Keratinocyte (primary cell): Measurements from ENCODE around the gene KIF3A.

ENCODE experiments used
- EZH2 ChIP-seq: IDR thresholded peaks from one replicate; pipeline ENCODE4 v1.6.1; 2012; ENCODE audit warnings: inconsistent platforms, mild to moderate bottlenecking, low read length, moderate library complexity
- TF ChIP-seq, protein P1 (sequence below), 3 experiments: IDR thresholded peaks in 1 of 3; conservative IDR thresholded peaks in 1 of 3; optimal IDR thresholded peaks in 1 of 3; 2 replicates in 2 of 3; 3 replicates in 1 of 3; pipeline versions ENCODE3 to v1.5.1; 2011; ENCODE audit warnings: low read length in 3 of 3, mild to moderate bottlenecking in 3 of 3, moderate library complexity in 2 of 3, control low read depth in 1 of 3, inconsistent platforms in 1 of 3; ENCODE audit not compliant: insufficient read depth in 2 of 3; ENCODE audit errors: extremely low read depth in 1 of 3

DNA sequence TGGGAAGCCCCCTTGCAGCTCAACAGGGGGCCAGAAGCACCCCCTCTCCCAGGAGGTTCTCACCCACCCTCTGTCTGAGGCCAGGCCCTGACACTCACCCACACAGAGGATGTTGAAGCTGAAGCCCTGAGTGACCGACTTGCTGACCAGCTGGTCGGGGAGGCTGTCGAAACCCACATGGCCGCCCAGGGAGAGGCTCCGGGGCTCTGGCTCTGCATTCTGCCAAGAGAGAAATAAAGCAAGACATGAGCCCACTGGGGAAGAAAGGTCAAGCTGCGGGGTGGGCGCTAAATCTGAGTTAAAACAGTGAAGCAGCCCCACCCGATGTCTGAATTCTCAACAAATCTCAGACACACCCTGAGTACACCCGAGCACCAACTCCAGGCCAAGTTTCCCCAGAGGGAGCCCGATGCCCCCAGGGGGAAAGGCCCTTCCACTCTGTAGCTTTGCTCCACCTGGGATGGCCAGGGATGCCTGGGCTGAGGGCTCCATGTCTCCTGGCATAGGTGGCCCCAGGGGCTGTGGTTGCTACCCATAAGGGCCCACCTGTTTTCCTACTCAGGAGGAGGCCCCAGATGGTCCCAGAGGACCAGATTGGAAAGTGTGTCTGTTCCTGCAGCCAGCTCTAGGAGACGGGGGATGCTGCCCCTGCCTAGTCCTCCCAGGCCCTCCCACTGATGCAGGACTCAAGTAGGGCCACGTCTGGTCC lies 28.1 kb upstream of the KIF3A start:
- TF ChIP-seq, protein P1, sequence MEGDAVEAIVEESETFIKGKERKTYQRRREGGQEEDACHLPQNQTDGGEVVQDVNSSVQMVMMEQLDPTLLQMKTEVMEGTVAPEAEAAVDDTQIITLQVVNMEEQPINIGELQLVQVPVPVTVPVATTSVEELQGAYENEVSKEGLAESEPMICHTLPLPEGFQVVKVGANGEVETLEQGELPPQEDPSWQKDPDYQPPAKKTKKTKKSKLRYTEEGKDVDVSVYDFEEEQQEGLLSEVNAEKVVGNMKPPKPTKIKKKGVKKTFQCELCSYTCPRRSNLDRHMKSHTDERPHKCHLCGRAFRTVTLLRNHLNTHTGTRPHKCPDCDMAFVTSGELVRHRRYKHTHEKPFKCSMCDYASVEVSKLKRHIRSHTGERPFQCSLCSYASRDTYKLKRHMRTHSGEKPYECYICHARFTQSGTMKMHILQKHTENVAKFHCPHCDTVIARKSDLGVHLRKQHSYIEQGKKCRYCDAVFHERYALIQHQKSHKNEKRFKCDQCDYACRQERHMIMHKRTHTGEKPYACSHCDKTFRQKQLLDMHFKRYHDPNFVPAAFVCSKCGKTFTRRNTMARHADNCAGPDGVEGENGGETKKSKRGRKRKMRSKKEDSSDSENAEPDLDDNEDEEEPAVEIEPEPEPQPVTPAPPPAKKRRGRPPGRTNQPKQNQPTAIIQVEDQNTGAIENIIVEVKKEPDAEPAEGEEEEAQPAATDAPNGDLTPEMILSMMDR (optimal IDR thresholded peaks at IDR 0.05 in 1 of 3, IDR thresholded peaks at IDR 0.05 in 1 of 3, conservative IDR thresholded peaks at IDR 0.05 in 1 of 3; ENCODE audit: extremely low read depth in 1 of 3, insufficient read depth in 2 of 3, low read length in 3 of 3): no peak
- no peak for TF ChIP-seq EZH2
